GM10266 (cell line): ENCODE data around the gene SCN1A.
"Not testable (repeated sequence)": the region's sequence is repeated elsewhere in the genome, so short reads cannot be mapped to it uniquely, and the experiment has no call there.

ENCODE experiments used
- DNase-seq: peaks from one replicate; pipeline ENCODE4 v3.0.0; 2012; ENCODE audit errors: extremely low spot score
- CTCF ChIP-seq: IDR thresholded peaks from 2 replicates; pipeline ENCODE4 v1.5.1; 2012; ENCODE audit warnings: mild to moderate bottlenecking, low read depth; ENCODE audit not compliant: control insufficient read depth, insufficient read depth; ENCODE audit errors: missing control alignments

Gene SCN1A

GRCh38 chr2:166144071-166144470 lies 16.3 kb upstream of the SCN1A start:
- DNase-seq, result no peak
- no peak for TF ChIP-seq CTCF

GRCh38 chr2:166140932-166141331 lies 13.1 kb upstream of the SCN1A start:
- TF ChIP-seq CTCF, result no peak
- no peak for DNase-seq

GRCh38 chr2:166140475-166140874 lies 12.7 kb upstream of the SCN1A start:
- DNase-seq, result no peak
- TF ChIP-seq CTCF, result no peak

- not testable (repeated sequence) for DNase-seq
These were observed 11.7 kb upstream of the SCN1A start for GRCh38 chr2:166139479-166139878.

GRCh38 chr2:166138667-166139066 lies 10.8 kb upstream of the SCN1A start:
- no peak for TF ChIP-seq CTCF
- no peak for DNase-seq

- no peak for DNase-seq
- TF ChIP-seq CTCF, result no peak
These were observed 10.3 kb upstream of the SCN1A start for GRCh38 chr2:166138144-166138543.

GRCh38 chr2:166137331-166137730 lies 9.5 kb upstream of the SCN1A start:
- DNase-seq, result no peak
- no peak for TF ChIP-seq CTCF

- no peak for DNase-seq
- no peak for TF ChIP-seq CTCF
These were observed 8.0 kb upstream of the SCN1A start for GRCh38 chr2:166135849-166136258.
